ENCODE measurements around the gene SIRPA.

- TF ChIP-seq POLR2A (IDR thresholded peaks at IDR 0.05; ENCODE audit: control extremely low read depth in 1 of 2, low read depth in 2 of 2, low read length in 2 of 2), result no peak
- TF ChIP-seq EP300 (IDR thresholded peaks at IDR 0.05; ENCODE audit: borderline replicate concordance in 1 of 2, low read depth in 2 of 2, low read length in 2 of 2), result no peak
- TF ChIP-seq, protein P1, sequence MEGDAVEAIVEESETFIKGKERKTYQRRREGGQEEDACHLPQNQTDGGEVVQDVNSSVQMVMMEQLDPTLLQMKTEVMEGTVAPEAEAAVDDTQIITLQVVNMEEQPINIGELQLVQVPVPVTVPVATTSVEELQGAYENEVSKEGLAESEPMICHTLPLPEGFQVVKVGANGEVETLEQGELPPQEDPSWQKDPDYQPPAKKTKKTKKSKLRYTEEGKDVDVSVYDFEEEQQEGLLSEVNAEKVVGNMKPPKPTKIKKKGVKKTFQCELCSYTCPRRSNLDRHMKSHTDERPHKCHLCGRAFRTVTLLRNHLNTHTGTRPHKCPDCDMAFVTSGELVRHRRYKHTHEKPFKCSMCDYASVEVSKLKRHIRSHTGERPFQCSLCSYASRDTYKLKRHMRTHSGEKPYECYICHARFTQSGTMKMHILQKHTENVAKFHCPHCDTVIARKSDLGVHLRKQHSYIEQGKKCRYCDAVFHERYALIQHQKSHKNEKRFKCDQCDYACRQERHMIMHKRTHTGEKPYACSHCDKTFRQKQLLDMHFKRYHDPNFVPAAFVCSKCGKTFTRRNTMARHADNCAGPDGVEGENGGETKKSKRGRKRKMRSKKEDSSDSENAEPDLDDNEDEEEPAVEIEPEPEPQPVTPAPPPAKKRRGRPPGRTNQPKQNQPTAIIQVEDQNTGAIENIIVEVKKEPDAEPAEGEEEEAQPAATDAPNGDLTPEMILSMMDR (IDR thresholded peaks at IDR 0.05; ENCODE audit: control extremely low read depth in 1 of 3, insufficient read depth in 1 of 3, low read depth in 1 of 3, low read length in 3 of 3), result no peak
- TF ChIP-seq POLR2AphosphoS5 (IDR thresholded peaks at IDR 0.05; ENCODE audit: low read depth, low read length), result no peak
- TF ChIP-seq CREB1 (IDR thresholded peaks at IDR 0.05), result no peak
- no peak for TF ChIP-seq GTF2F1 (IDR thresholded peaks at IDR 0.05; ENCODE audit: borderline replicate concordance, low read depth, low read length)
- no peak for TF ChIP-seq MAX (IDR thresholded peaks at IDR 0.05)
- no peak for TF ChIP-seq CHD2 (IDR thresholded peaks at IDR 0.05; ENCODE audit: low read length)
- TF ChIP-seq CEBPB (IDR thresholded peaks at IDR 0.05; ENCODE audit: low read depth, low read length), result no peak
- no peak for TF ChIP-seq RAD21 (IDR thresholded peaks at IDR 0.05 in 1 of 2, conservative IDR thresholded peaks at IDR 0.05 in 1 of 2; ENCODE audit: low read depth in 2 of 2, low read length in 2 of 2)
- TF ChIP-seq HDAC2 (IDR thresholded peaks at IDR 0.05; ENCODE audit: borderline replicate concordance in 1 of 2, low read depth in 2 of 2, low read length in 2 of 2), result no peak
Measured at GRCh38 chr20:1951436-1952115, 56.4 kb downstream of the SIRPA start.
